HG02623 (cell line): ENCODE measurements around the gene ZFP36L1.

Source experiments
- ATAC-seq: cut with Tn5 transposase; IDR thresholded peaks from one replicate; pipeline ENCODE4 v1.9.1; 2021; ENCODE audit warnings: moderate library complexity; ENCODE audit not compliant: unreplicated experiment

The ZFP36L1 gene

GRCh38 chr14:68796418-68797101, 3.7 kb upstream of the ZFP36L1 start:
- no peak for ATAC-seq

GRCh38 chr14:68795597-68796417, 2.9 kb upstream of the ZFP36L1 start:
- ATAC-seq, result peak; percentile 36

- ATAC-seq, result no peak
These were observed 2.2 kb upstream of the ZFP36L1 start for GRCh38 chr14:68794851-68795596.

GRCh38 chr14:68794130-68794850, 1.4 kb upstream of the ZFP36L1 start:
- no peak for ATAC-seq

DNA sequence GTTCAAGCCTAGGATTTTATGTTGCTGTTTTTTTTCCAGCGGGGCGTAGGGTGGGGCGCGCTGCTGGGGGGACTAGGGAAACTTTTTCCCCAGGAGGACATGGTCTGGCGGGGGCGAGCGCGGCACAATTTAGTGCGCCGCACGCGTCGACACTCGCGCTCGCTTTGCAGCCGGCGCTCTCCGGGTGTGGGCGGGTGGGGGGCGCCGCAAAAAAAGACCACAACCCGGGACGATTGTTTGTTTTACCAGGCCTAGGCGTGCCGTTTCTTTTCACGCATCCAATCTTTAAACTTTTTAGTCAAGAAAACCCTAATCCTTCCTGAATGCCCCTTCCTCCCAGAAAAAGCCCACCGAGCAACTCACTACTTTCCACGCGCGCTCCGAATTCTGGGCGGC, 865 bp upstream of the ZFP36L1 start:
- ATAC-seq, result no peak

- no peak for ATAC-seq
These were observed 239 bp downstream of the ZFP36L1 start for GRCh38 chr14:68792678-68792978.

DNA sequence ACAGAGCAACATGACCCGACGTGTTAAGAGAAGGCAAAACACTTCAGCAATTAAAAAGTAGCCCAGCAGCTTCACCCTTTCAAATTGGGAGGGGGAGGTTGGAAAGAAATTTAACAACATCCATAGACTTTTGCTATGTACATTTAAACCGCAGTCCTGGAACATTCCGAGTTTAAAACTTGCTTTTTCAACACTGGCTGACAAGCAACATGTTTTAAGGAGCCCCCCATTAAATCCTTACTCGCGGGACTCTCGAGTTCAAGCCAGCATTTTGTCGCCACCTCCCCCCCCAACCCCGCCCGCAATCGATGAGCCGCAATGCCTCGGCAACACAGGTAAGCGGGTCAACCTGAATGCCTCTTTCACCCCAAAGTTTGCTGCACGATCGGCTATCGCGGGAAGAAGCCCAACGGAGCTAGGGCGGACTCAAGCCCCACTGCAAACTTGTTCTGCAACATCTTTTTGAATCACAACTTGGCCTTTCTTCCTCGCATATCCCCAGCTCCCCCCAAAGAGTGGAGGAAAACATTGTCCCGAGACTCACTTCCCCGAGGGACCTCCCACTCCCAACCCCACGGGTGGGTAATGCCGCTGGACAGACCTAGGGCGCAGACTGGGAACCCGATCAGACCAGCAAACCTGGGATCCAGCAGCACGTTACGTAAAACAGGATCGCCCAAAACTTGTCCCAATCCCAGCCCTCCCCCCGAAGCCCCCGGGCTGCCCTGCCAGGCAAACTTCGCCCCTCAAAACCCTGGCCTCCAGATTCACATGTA, 777 bp downstream of the ZFP36L1 start:
- ATAC-seq, result no peak

DNA sequence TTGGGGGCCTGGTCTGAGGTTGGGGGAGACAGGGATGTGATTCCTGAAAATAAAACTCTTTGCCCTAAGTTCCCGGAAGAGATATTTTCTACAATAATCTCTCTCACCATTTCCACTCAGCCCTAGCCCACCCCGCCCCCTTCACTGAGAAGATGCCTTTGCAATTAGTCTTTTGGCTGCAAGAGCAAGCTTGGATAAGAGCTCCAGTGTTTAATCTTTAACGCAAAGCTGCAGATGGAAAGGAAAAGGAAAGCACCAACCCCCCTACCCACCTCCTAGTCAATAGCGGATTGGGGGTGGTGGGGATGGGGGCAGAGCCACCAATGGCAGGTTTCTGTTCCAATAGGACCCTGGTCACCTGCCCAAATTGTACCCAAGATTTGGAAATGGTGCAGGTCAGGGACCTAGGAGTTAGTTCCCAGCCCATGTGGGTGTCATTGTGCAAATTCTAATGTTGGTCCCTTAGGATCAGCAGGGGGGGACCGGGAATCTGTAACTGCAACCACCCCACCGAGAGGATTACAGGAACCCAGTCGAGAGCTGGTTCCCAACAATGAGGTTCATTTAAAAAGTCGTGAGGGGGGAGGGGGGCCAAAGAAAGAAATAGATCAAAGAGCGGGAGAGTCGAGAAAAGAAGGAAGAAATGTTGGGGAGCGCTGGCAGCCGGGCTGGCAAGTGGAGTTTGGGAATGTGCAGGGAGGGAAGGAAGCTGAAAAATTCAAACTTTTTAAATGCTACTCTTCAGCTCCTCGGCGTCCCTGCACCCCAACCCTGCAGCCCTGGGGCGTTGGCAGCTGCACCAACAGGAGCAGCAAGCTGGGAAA, 1.6 kb downstream of the ZFP36L1 start:
- ATAC-seq, result no peak

GRCh38 chr14:68790644-68791077, 2.2 kb downstream of the ZFP36L1 start:
- no peak for ATAC-seq

DNA sequence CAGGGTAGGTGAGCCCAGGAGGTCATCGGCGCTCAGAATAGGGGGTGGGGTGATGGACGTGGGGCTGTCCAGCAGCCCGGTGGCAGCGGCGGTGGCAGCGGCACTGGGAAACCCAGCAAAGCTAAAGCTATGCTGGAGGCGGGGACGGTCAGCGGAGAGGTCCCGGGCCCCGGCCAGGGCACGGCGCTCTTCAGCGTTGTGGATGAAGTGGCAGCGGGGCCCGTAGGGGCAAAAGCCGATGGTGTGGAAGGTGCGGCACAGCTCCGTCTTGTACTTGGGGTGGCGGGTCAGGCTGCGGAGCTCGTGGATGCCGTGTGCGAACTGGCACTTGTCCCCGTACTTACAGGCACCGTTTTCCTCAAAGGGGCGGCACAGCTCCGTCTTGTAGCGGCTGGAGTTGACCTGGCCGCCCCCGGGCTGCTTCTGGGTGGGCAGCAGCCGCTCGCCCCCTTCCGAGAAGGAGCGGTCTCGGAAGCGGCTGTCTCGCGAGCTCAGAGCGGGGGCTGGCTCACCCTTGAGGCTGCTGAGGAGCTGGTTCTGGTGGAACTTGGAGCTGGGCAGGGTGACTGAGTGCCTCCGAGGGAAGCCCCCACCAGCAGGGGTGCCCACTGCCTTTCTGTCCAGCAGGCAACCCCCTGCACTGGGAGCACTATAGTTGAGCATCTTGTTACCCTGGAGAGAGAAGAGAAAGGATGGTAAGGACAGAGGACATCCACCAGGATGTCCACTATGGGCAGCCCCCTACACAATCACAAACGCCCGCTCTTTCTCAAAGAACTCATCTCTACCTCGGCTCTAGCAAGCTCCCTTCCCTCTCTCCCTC, 2.8 kb downstream of the ZFP36L1 start:
- no peak for ATAC-seq

GRCh38 chr14:68788996-68789820, 3.7 kb downstream of the ZFP36L1 start:
- no peak for ATAC-seq

- ATAC-seq, result no peak
These were observed 4.4 kb downstream of the ZFP36L1 start for GRCh38 chr14:68788275-68788995.

DNA sequence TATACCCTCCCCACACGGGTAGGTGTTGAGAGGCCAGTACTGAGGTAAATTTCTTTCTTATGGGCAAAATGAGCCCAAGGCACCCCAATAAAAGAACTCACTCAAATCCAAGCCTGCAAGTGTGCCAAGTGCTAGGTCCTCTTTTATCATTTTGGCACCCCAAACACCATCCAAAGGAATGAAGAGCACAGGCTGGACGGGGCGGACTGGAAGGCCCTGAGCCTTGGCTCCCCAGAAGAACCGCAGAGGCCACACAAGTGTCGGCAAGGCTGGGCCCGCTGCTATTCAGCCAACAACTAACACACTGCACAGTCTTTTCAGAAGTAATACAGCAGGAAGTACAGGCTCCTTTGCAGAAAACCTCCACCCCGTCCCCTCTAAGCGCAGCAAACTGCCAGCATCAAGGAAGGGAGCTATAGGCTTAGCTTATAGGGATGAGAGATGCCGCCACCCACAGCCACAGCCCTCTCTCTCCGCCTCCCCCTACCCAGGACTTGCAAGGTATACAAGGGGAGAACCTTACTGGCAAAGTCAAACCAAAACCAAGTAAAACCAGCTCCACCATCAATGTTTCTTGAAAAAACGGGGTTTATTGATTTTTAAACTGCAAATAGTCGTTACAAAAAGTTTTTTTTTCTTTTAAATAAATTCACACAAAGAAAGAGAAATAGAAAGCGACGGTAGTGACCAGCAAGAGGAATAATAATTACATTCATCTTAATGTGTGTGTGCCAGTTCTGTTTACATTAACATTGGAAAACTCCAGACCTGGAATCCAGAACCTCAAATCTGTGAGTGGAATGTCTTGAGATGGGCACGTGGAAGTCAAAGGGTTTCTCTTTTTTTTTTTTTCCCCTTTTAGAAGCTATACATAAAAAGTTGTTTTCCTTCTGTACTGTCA, 5.5 kb downstream of the ZFP36L1 start:
- no peak for ATAC-seq

DNA sequence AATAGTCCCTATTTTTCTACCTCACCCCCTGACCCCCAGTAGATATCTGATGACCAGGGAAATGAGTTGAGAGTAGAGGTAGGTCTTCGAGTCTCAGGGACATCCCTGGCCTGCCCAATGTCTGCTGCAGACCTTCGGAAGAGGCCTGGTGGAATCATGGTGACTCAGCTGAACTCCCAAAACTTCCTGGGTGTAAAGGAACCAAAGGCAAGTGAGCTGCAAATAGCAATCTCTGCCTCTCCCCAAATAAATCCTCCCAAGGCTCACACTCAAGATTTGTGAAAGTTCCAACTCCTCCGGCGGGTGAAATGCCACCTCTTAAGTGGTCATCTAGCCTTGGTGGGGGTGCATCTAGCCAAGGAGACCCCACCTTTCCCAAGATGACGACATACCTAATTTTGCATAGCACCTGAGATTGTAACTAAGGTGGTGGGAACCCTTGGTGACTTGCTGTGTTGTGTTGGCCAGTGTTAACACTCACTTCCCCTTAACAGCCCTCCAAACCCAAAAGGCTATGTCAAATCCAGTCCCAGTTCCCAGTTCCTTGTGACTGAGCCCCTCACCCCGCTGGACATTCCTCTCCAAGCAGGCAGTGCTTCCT, 6.3 kb downstream of the ZFP36L1 start:
- ATAC-seq, result no peak

DNA sequence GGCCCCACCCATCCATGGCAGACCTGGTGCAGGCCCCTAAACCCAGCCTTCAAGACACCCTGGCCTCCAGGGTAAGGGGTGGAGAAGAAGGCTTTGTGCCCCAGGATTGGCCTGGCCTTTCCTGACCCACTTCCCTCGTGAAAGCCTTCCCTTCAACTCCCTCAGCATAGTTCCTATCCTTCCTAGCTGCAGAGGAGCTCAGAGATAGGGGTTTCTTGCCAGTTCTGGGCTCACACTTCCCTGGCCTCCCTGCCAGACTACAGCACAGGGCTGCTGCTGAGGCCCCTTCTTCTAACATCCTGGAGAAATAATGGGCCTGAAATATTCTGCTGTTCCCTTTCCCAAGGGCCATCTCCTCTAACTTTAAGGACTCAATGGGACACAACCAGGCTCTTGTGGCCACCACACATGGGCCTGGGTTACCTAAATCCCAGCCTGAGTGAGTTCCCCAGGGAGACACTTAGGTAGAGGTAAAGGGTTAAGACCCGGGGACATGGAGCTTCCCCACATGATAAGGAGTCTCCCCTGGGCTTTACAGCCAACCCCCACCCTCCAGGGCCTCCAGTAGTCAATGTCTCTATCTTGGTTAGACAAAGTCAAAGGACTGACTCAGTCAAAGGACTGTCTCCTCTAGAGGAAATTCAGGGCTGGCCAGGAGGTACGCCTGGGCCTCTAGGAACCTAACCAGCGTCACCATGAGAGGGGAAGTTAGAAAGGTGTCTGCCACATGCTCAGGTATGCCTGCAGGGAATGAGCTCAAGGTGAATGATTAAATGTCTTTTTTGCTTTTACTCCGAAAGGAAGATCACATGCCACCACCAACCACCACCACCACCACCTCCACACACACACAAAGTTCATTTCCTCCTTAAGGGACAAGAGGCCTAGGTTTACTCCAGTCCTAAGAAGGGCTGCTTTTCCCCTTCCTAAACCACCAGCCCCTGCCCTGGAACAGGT, 7.1 kb downstream of the ZFP36L1 start:
- no peak for ATAC-seq
